SU-DHL-6 (cell line): Measurements from ENCODE around the gene GSK3A.

ENCODE experiments used
- EZH2phosphoT487 ChIP-seq: fragments of 200-600 bp; sonication (generic), shearing (Covaris generic); conservative IDR thresholded peaks from 2 replicates; pipeline ENCODE4 v1.6.1; 2018; ENCODE audit warnings: mild to moderate bottlenecking, antibody characterized with exemption, low read length, moderate library complexity, mixed read lengths
- TF ChIP-seq, protein P1 (sequence below): fragments of 200-600 bp; sonication (generic); IDR thresholded peaks from one replicate; pipeline ENCODE4 v1.5.1; 2017; ENCODE audit warnings: antibody characterized with exemption, mild to moderate bottlenecking, low read length, moderate library complexity; ENCODE audit not compliant: insufficient read depth, poor library complexity, severe bottlenecking

- TF ChIP-seq EZH2phosphoT487 = no peak
- TF ChIP-seq, protein P1, sequence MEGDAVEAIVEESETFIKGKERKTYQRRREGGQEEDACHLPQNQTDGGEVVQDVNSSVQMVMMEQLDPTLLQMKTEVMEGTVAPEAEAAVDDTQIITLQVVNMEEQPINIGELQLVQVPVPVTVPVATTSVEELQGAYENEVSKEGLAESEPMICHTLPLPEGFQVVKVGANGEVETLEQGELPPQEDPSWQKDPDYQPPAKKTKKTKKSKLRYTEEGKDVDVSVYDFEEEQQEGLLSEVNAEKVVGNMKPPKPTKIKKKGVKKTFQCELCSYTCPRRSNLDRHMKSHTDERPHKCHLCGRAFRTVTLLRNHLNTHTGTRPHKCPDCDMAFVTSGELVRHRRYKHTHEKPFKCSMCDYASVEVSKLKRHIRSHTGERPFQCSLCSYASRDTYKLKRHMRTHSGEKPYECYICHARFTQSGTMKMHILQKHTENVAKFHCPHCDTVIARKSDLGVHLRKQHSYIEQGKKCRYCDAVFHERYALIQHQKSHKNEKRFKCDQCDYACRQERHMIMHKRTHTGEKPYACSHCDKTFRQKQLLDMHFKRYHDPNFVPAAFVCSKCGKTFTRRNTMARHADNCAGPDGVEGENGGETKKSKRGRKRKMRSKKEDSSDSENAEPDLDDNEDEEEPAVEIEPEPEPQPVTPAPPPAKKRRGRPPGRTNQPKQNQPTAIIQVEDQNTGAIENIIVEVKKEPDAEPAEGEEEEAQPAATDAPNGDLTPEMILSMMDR = no peak
Observed at GRCh38 chr19:42250666-42251531, 8.5 kb upstream of the GSK3A start.
